Coronary artery (tissue), 2 donors: ENCODE results near the gene SSPN.

Experiments used
- DNase-seq: peaks from one replicate; pipeline ENCODE4 v3.0.0-alpha.2; 2017; ENCODE audit warnings: low spot score
- H3K27ac ChIP-seq, 2 donors: fragments of 200-600 bp; sonication (generic); one replicate each; pipeline ENCODE4 v1.5.1; 2016 to 2019
- H3K4me3 ChIP-seq: fragments of 200-600 bp; sonication (generic); 2 replicates; pipeline ENCODE4 v1.5.1; 2016; ENCODE audit warnings: mild to moderate bottlenecking, moderate library complexity
- TF ChIP-seq, protein P1 (sequence below): fragments of 200-600 bp; sonication (generic); IDR thresholded peaks from one replicate; pipeline ENCODE4 v1.5.1; 2019; ENCODE audit warnings: antibody characterized with exemption

Gene SSPN

DNA sequence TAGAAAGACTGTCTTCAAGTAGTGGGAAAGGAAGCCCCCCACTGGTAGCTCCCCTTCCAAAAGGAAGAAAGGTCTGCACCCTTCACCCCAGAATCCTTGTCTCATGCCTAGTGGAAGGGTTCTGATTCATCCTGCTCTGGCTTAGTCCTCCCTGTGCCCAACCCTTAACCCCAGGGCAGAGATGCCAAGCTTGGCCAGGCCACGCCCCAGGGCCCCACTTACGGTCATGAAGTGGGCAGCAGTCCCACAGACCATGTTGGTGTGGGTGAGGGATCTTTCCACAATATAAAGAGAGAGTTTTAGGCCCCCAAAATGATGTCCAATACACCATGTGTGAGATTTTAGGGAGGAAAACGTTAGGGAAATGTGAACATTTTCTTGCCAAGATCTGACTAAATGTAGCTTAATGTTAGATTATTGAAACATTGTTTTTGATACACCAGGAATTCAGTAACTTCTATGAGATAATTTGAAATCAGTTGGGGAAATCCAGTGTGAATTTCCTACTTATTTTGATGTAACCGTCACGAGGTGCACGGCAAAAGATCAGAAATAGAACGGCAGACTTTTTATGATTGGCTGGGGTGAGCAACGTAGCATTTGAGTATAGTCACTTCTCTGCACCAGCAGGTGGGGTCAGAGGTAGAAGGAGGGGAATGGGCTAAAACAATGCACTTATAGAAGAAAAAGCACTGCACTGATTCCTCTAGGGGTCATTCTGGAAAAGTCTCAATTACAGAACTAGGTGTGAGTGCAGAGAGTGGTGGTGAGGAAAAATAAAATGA is 8.2 kb upstream of the SSPN start:
- H3K4me3 ChIP-seq: no peak overlapping the region
- no peak overlapping the region for H3K27ac ChIP-seq
- no peak for DNase-seq
- TF ChIP-seq, protein P1, sequence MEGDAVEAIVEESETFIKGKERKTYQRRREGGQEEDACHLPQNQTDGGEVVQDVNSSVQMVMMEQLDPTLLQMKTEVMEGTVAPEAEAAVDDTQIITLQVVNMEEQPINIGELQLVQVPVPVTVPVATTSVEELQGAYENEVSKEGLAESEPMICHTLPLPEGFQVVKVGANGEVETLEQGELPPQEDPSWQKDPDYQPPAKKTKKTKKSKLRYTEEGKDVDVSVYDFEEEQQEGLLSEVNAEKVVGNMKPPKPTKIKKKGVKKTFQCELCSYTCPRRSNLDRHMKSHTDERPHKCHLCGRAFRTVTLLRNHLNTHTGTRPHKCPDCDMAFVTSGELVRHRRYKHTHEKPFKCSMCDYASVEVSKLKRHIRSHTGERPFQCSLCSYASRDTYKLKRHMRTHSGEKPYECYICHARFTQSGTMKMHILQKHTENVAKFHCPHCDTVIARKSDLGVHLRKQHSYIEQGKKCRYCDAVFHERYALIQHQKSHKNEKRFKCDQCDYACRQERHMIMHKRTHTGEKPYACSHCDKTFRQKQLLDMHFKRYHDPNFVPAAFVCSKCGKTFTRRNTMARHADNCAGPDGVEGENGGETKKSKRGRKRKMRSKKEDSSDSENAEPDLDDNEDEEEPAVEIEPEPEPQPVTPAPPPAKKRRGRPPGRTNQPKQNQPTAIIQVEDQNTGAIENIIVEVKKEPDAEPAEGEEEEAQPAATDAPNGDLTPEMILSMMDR: no peak

GRCh38 chr12:26188127-26188526 is 7.2 kb upstream of the SSPN start:
- TF ChIP-seq, protein P1: no peak
- no peak for DNase-seq
- no peak overlapping the region for H3K27ac ChIP-seq

DNA sequence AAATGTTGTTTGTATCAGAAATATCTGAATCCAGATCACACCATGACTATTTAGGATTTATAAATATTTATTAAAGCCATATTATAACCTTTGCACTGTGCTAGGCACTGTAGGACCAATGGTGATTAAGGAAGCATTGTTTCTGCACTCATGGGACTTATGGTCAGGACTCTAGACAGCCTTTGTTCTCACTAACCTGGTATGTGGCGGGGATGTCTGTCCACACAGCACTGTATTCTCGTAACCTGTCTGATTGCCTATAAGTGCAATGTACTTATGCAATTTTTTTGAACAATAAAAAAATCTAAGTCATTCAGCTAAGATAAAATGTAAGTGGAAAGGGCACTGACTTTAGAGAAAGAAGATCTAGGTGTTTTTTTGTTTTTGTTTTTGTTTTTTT is 6.7 kb upstream of the SSPN start:
- no peak for DNase-seq
- H3K4me3 ChIP-seq: no peak overlapping the region
- TF ChIP-seq, protein P1: no peak
- H3K27ac ChIP-seq: no peak overlapping the region

More at GRCh38 chr12:26188127-26188526, 7.2 kb upstream of the SSPN start:
- no peak overlapping the region for H3K4me3 ChIP-seq

DNA sequence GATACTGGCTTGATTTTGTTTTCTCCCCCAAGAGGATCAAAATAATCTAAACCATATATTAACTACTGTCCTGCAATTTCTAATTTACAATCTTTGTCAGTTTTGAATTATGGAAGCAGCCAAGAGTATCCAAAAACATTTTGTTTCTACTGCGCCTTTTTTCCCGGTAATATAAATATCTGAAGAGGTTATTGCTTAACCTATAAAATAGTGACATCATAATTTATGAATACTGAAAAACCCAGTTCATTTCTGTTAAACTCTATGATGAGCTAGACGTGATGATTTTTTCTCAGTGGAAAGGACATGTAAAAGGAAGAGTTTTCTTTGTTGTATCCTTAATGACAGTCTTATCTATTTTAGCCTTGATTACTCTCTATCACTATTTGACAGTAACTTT is 3.2 kb upstream of the SSPN start:
- no peak for DNase-seq
- TF ChIP-seq, protein P1: no peak
- no peak overlapping the region for H3K27ac ChIP-seq
- no peak overlapping the region for H3K4me3 ChIP-seq

- no peak for DNase-seq
- Histone ChIP-seq H3K27ac (no peak overlapping the region), H3K4me3 (no peak overlapping the region)
- TF ChIP-seq, protein P1: no peak
Measured at GRCh38 chr12:26193539-26193938, 1.8 kb upstream of the SSPN start.

DNA sequence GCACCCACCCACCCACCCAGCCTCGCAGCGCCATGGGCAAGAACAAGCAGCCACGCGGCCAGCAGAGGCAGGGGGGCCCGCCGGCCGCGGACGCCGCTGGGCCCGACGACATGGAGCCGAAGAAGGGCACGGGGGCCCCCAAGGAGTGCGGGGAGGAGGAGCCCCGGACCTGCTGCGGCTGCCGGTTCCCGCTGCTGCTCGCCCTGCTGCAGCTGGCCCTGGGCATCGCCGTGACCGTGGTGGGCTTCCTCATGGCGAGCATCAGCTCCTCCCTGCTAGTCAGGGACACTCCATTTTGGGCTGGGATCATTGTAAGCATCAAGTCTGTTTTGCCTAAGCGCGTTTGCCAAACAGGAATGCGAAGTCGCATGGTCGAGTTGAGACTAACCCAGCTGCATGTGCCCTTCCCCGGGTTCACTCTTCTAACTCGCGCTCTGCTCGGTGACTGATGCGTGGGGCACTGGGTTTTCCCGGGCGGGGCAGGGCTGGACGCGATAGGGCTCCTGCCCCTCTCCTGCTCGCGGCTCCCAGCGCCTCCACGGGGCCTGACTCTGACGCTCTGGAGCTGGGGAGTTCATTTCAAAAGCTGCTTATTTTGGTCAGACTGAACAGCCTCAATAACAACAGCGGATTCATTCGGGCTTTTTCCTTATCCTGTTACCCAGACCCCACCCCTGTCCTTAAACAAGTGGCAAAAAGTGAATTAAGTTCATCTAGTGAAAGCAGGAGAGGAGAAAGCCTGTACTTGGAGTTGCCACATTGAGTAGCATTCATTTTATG is 458 bp downstream of the SSPN start:
- TF ChIP-seq, protein P1: no peak

DNA sequence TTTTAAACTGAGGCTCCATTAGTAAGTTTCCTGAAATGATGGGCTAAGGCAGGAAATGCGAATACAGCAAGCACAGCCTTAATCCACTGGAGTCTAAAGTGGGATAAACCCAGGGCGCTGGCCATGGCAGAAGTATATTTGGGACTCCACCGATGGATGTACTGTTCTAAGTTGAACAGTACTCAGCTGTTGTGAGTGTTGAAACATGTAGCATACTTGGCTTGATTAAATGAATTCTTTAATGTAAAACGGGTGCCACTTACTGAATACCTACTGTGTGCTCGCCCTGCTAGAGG is 996 bp downstream of the SSPN start:
- DNase-seq: no peak
- H3K4me3 ChIP-seq: peak overlapping the region; percentile 89
- TF ChIP-seq, protein P1: no peak
- peak overlapping the region; percentile 94 to 97 for H3K27ac ChIP-seq

More for the DNA sequence above, 458 bp downstream of the SSPN start:
- H3K27ac ChIP-seq: peak overlapping the region; percentile 94 to 97
- peak overlapping the region; percentile 89 for H3K4me3 ChIP-seq
- DNase-seq: peak; percentile 81
